ENCODE data around the gene HIGD2A.

DNA sequence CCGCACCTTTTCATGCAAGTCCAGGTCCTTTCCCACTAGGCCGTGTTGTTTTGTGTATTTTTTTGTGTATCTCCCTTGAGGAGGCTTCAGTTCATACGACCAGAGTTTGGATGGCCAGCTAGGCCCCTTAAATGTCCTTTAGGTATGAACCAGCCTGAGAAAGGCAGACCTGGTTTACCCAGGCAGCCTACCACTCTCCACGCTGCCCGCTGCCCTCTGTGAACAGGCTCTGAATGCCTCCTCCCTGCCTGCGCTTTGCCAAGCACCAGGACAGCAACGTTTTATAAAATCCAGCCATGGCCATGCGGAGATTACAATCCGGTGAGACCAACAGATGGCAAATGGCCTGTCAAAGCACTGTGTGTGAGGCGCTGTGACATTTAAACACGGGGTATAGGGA lies 28.4 kb downstream of the HIGD2A start:
- TF ChIP-seq, protein P1, sequence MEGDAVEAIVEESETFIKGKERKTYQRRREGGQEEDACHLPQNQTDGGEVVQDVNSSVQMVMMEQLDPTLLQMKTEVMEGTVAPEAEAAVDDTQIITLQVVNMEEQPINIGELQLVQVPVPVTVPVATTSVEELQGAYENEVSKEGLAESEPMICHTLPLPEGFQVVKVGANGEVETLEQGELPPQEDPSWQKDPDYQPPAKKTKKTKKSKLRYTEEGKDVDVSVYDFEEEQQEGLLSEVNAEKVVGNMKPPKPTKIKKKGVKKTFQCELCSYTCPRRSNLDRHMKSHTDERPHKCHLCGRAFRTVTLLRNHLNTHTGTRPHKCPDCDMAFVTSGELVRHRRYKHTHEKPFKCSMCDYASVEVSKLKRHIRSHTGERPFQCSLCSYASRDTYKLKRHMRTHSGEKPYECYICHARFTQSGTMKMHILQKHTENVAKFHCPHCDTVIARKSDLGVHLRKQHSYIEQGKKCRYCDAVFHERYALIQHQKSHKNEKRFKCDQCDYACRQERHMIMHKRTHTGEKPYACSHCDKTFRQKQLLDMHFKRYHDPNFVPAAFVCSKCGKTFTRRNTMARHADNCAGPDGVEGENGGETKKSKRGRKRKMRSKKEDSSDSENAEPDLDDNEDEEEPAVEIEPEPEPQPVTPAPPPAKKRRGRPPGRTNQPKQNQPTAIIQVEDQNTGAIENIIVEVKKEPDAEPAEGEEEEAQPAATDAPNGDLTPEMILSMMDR (CRISPR knock-in tag; IDR thresholded peaks at IDR 0.05), result no peak
- no peak for TF ChIP-seq SMC3 (IDR thresholded peaks at IDR 0.05; ENCODE audit: low read length)

All from HepG2 (cell line).